ENCODE data around the gene MARCHF9.
"Not testable (repeated sequence)": the region's sequence is repeated elsewhere in the genome, so short reads cannot be mapped to it uniquely, and the experiment has no call there.

MARCHF9 gene

GRCh38 chr12:57716305-57716704 lies 38.6 kb upstream of the MARCHF9 start:
- DNase-seq (ENCODE audit: insufficient read length, low spot score) (no peak), FAIRE-seq (no peak)
- TF ChIP-seq CTCF (IDR thresholded peaks at IDR 0.05; ENCODE audit: insufficient read depth, missing control alignments) = no peak

GRCh38 chr12:57717131-57717530 lies 37.8 kb upstream of the MARCHF9 start:
- FAIRE-seq = no peak
- TF ChIP-seq CTCF (IDR thresholded peaks at IDR 0.05; ENCODE audit: insufficient read depth, missing control alignments) = no peak

DNA sequence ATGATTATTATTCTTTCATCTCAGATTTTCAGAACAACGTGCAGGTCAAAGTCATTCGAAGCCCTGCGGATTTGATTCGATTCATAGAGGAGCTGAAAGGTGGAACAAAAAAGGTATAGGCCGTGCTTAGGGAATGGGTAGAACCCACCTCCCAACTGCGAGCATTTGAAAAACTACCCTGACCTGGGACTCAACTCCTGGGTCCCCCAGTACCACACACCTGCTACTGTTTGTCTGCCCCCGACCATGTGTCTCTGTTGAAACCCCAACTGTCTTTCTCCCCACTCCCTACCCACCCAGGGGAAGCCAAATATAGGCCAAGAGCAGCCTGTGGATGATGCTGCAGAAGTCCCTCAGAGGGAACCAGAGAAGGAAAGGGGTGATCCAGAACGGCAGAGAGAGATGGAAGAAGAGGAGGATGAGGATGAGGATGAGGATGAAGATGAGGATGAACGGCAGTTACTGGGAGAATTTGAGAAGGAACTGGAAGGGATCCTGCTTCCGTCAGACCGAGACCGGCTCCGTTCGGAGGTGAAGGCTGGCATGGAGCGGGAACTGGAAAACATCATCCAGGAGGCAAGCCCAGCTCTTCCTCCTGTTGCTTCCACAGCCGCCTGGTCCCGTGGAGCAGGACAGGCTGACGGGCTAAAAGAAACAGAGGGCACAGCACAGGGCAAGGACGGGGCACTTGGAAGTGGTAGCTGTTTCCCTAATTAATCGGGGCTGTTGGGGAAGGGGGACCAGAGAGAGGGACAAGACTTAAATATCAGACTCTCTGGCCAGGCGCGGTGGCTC lies 36.9 kb upstream of the MARCHF9 start:
- no peak for FAIRE-seq
- TF ChIP-seq CTCF (IDR thresholded peaks at IDR 0.05; ENCODE audit: insufficient read depth, missing control alignments) = no peak

More at GRCh38 chr12:57717131-57717530, 37.8 kb upstream of the MARCHF9 start:
- no peak for DNase-seq (ENCODE audit: insufficient read length, low spot score)

DNA sequence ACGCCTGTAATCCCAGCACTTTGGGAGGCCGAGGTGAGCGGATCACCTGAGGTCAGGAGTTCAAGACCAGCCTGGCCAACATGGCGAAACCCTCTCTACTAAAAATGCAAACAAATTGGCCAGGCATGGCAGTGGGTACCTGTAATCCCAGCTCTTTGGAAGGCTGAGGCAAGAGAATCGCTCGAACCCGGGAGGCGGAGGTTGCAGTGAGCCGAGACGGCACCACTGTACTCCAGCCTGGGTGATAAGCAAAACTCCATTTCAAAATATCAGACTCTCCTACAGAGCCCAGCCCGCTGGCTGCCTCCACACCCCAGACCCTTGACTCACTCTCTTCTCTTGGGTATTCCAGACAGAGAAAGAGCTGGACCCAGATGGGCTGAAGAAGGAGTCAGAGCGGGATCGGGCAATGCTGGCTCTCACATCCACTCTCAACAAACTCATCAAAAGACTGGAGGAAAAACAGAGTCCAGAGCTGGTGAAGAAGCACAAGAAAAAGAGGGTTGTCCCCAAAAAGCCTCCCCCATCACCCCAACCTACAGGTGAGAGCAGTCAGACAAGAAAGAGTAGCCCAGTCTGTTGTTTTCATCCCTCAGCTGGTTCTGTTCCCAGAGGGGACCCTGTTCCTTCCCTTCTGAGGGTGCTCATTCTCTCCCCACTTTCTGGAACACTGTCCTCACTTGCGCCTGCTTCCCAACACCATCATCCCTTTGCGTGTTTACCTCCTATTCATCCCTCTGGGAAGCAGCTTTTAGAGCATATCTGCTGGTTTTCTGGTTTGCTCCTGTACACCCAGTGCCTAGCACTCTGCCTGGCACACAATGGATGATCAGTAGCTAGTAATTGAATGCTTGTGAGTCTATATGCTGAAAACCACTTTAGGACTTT lies 36.0 kb upstream of the MARCHF9 start:
- no peak for TF ChIP-seq CTCF (IDR thresholded peaks at IDR 0.05; ENCODE audit: insufficient read depth, missing control alignments)
- no peak for FAIRE-seq

More for the DNA sequence above, 36.9 kb upstream of the MARCHF9 start:
- no peak for DNase-seq (ENCODE audit: insufficient read length, low spot score)

DNA sequence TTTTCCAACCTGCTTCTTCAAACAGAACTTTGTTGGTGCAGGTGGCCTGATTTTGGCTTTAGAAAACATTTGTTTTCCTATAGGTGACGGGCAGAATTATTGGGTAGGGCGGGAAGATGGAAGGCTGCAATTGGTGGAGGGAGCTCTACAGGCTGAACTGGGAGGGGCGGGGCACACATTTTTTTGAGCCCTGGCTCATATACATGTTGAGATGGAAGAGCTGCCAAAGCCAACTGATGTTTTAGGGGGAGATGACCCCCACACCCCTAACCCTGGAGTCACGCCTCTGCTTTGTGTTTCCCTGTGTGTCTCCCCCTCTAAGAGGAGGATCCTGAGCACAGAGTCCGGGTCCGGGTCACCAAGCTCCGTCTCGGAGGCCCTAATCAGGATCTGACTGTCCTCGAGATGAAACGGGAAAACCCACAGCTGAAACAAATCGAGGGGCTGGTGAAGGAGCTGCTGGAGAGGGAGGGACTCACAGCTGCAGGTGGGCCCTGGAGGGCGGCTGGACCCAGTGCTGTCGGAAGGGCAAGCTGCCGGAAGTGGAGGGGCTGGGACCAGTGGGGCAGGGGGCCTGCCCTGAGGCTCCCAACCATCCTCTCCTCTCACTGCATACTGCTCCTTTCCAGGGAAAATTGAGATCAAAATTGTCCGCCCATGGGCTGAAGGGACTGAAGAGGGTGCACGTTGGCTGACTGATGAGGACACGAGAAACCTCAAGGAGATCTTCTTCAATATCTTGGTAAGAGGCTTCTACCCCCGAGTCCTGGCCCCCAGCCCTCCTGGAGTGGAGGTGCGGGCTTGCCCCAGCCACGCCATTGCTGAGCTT lies 34.9 kb upstream of the MARCHF9 start:
- TF ChIP-seq CTCF (IDR thresholded peaks at IDR 0.05; ENCODE audit: insufficient read depth, missing control alignments) = no peak
- FAIRE-seq (no peak), DNase-seq (ENCODE audit: insufficient read length, low spot score) (no peak)

More for the DNA sequence above, 36.0 kb upstream of the MARCHF9 start:
- DNase-seq (ENCODE audit: insufficient read length, low spot score) = no peak

DNA sequence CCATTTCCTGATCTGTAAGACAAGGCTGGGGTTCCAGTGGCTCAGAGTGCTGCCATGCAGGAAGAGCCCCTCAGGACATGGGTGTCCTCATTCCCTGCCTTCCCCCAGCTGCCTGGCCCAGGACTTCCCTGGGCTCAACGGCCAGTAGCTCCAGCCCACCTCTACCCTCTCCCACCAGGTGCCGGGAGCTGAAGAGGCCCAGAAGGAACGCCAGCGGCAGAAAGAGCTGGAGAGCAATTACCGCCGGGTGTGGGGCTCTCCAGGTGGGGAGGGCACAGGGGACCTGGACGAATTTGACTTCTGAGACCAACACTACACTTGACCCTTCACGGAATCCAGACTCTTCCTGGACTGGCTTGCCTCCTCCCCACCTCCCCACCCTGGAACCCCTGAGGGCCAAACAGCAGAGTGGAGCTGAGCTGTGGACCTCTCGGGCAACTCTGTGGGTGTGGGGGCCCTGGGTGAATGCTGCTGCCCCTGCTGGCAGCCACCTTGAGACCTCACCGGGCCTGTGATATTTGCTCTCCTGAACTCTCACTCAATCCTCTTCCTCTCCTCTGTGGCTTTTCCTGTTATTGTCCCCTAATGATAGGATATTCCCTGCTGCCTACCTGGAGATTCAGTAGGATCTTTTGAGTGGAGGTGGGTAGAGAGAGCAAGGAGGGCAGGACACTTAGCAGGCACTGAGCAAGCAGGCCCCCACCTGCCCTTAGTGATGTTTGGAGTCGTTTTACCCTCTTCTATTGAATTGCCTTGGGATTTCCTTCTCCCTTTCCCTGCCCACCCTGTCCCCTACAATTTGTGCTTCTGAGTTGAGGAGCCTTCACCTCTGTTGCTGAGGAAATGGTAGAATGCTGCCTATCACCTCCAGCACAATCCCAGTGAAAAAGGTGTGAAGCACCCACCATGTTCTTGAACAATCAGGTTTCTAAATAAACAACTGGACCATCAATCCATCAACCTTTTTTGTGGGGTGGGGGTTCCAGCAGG lies 34.0 kb upstream of the MARCHF9 start:
- no peak for DNase-seq (ENCODE audit: insufficient read length, low spot score)
- no peak for TF ChIP-seq CTCF (IDR thresholded peaks at IDR 0.05; ENCODE audit: insufficient read depth, missing control alignments)
- no peak for FAIRE-seq

- FAIRE-seq = not testable (repeated sequence)
- DNase-seq (ENCODE audit: insufficient read length, low spot score) = peak; percentile 5
Observed at GRCh38 chr12:57721846-57722608, 32.9 kb upstream of the MARCHF9 start.
